Breast epithelium (tissue), 3 donors: ENCODE results near the gene CDK14.

Experiments
- POLR2A ChIP-seq: fragments of 450-650 bp; IDR thresholded peaks from one replicate; pipeline ENCODE4 v1.6.1; 2016; ENCODE audit warnings: antibody characterized with exemption, mild to moderate bottlenecking, moderate library complexity
- POLR2AphosphoS5 ChIP-seq, 3 donors: sonication (generic); formaldehyde crosslinking; IDR thresholded peaks; one replicate each; pipeline ENCODE4 v1.6.1; 2017; ENCODE audit warnings: antibody characterized with exemption in 3 of 3
- TF ChIP-seq, protein P1 (sequence below), 3 donors: fragments of 450-650 bp; IDR thresholded peaks; one replicate each; pipeline ENCODE4 v1.5.1; 2016 to 2017; ENCODE audit warnings: antibody characterized with exemption in 3 of 3, mild to moderate bottlenecking in 3 of 3, moderate library complexity in 3 of 3

DNA sequence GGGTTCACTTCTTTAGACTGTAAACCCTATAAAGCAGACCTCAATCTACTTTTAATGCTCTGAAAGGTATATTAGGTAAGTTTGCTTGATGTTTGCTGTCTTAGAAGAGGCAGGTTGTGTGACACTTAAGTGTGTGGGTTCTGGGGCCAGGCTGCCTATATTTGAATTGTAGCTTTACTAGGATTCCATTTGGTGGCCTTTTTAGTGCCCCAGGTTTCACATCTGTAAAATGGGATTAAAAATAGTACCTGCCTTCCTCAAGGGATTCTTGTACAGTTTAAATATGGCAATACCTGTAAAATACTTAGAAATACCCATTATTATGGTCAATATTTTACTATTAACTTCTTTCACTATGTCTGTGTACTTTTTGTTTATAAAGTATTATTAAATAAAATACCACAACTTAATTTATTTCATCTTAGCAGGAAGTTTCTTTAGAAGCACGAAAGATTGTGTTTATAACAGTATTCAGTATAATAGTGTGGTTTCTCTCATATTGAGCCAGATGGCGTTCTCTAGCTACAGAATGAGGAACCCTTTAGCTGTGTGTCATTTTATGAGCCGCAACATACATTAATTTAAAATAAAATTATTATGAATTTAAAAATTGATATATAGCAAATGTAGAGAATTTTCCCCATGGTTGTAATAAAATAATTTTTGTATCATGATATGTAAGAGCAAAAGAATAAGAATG is 94.2 kb downstream of the CDK14 start:
- TF ChIP-seq, protein P1, sequence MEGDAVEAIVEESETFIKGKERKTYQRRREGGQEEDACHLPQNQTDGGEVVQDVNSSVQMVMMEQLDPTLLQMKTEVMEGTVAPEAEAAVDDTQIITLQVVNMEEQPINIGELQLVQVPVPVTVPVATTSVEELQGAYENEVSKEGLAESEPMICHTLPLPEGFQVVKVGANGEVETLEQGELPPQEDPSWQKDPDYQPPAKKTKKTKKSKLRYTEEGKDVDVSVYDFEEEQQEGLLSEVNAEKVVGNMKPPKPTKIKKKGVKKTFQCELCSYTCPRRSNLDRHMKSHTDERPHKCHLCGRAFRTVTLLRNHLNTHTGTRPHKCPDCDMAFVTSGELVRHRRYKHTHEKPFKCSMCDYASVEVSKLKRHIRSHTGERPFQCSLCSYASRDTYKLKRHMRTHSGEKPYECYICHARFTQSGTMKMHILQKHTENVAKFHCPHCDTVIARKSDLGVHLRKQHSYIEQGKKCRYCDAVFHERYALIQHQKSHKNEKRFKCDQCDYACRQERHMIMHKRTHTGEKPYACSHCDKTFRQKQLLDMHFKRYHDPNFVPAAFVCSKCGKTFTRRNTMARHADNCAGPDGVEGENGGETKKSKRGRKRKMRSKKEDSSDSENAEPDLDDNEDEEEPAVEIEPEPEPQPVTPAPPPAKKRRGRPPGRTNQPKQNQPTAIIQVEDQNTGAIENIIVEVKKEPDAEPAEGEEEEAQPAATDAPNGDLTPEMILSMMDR (IDR thresholded peaks at IDR 0.05), result no peak
- TF ChIP-seq POLR2AphosphoS5 (IDR thresholded peaks at IDR 0.05), result no peak
- TF ChIP-seq POLR2A, result no peak
